HK-2 (cell line): Measurements from ENCODE around the gene TOMM20.

Source experiments
- DNase-seq: peaks from one replicate; pipeline ENCODE4 v3.0.0-alpha.2; 2018; ENCODE audit not compliant: unreplicated experiment

TOMM20 gene

DNA sequence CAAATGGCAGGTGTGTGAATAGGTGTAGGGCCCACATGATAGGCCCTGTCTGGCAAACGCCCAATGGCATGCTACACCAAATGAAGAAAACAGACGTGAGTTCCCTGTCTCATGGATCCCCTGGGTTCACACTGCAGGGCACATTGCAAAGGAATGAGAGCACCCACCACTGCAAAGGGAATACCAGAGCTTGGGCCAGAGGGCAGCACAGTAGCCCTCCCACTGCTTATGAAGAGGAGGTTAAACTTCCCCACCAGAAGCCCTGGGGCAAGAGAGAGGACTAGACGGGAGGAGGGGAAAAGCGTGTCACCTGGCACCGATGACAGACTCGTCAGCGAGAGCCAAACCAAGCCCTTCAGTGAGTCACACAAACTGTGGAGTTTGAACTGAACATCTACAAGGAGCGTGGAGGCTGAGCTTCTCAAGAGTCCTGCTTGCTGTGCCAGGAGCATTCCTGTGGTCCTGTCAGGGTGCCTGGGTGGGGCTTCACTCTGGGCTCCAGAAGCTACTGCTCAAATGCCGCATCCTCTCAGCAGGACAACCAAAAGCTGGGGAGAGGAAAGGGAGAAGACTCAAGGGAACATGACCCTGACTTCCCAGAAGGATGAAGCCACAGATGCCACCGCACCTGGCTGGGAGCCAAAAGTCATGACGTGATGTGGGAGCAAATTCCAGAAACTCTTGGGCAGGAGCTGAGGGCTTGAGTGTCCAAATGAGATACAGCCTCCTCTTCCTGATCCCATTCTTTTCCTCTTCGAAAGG lies 61.1 kb downstream of the TOMM20 start:
- DNase-seq = peak; percentile 93

DNA sequence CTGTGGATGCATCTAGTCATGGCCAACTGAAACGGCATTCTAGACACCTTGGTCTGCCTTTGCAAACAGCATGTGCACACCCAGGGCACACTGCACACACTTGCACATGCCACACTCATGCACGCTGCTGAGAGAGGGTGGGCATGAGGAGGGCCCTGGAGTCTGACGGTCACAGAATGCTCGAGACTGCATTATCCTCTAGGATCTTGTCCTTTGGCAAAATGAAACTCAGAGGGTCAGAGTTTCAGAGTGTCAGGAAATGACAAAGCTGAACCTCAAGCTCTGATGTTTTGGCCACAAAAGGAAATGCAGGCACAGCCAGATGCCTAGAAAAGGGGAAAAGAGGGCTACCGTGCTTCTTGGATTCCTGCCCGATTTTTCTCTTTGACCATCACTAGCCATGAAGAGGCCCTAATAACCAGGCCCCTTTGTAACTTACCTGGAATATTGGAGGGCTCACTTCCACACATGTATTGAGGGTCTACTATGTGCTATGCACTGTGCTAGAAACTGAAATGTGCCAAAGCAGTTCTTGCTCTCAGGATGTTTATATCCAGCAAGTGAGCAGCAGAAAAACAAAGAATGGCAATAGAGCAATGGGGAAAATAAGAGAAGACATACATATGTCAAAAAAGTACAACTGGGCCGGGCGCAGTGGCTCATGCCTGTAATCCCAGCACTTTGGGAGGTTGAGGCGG lies 65.4 kb downstream of the TOMM20 start:
- DNase-seq = no peak

DNA sequence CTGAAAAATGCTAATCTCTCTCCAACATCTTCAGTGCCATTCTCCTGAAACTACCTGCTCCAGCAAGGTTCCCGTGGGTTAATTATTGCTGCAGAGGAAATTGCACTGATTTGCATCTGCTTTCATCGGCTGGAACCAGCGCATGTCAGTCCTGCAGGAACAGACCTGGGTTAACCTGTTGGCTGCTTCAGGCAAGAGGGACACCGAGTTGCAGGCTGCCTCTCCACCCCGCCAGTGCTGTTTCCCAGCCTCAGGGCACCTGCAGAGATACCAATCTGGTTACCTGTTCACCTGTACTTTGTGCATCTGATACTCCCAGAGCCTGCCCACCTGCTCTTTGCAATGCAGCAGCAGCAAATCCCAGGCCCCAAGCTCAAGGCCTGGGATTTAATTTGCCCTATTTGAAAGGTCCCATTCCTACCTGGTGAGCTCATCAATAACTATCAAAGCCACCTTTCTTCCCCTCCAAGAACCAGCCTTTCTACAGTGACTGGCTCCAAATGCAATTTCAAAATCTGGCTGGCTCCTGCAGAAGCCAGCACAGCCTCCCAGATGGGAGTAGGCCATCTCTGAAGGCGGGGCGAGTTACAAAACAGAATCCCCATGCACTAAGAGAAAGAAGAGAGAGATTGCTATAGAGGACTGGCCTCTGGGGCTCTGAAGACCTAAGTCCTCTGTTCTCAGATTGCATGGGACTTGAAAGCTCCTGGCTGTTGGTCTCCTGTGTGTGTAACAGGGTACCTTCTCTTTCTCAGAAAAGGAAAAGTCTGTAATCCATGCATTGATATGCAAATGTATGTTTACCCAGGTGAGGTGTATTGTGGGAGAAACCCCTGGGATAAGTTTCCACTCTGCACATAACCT lies 67.8 kb downstream of the TOMM20 start:
- no peak for DNase-seq
